ENCODE results near the gene MINDY4. TPM values are rescaled to one million over a fixed set of nuclear protein-coding genes. Genes with fewer than 3 reads are reported as not detected.
A peak's percentile ranks its signal among the peaks of the same experiment; 100 is the strongest.

MINDY4 gene
- total and polyA plus RNA-seq, 2 of the 8 experiments (the other 6 are each of a cell fraction or from before 2014, with no cell fraction given): 1.3 to 3.6 TPM

- no peak for DNase-seq (ENCODE audit: low read depth in 1 of 2, low spot score in 2 of 2)
- 93% methylated on average over 13 of the region's 13 CpGs; no CpG with 5 or more reads in 1 of the 2 experiments for WGBS, 2 experiments (ENCODE audit: extremely low coverage in 1 of 2, insufficient coverage in 1 of 2, insufficient read length in 1 of 2, insufficient replicate concordance in 2 of 2, low coverage in 1 of 2, low lambda C conversion rate in 2 of 2, missing lambda C conversion rate in 1 of 2)
These were observed 98.8 kb downstream of the MINDY4 start for GRCh38 chr7:30869794-30870611.

More at GRCh38 chr7:30869794-30870611, 98.8 kb downstream of the MINDY4 start:
- H3K23ac ChIP-seq (ENCODE audit: insufficient read length): no peak overlapping the region
- H3K27ac ChIP-seq (ENCODE audit: low read depth, low read length): no peak overlapping the region
- no peaks in the 10 kb centered on the region for H3K27me3 ChIP-seq (replicated peaks in 1 of 4; ENCODE audit: control insufficient read depth in 3 of 4, extremely low read depth in 1 of 4, insufficient read depth in 3 of 4, low read length in 3 of 4)
- no peak overlapping the region for H3K18ac ChIP-seq (ENCODE audit: extremely low read depth, low read length)
- no peak overlapping the region for H2BK20ac ChIP-seq (ENCODE audit: low read length)
- no peak overlapping the region for H2BK15ac ChIP-seq (ENCODE audit: low read length)
- H3K4me2 ChIP-seq (ENCODE audit: insufficient read depth in 1 of 2, low read depth in 2 of 2, low read length in 2 of 2): no peak overlapping the region
- H2BK5ac ChIP-seq (ENCODE audit: low read depth, low read length): no peak overlapping the region
- no peak overlapping the region for H4K5ac ChIP-seq (ENCODE audit: insufficient read length, low read depth, low read length)
- no peak overlapping the region for H4K91ac ChIP-seq (replicated peaks; ENCODE audit: insufficient read length, low read length)
- H3K56ac ChIP-seq (replicated peaks; ENCODE audit: insufficient read length, low read depth, low read length): no peak overlapping the region
- no peaks in the 10 kb centered on the region for H3K4me1 ChIP-seq (replicated peaks in 1 of 4; ENCODE audit: control insufficient read depth in 3 of 4, insufficient read depth in 4 of 4, low read length in 3 of 4)
- H3K14ac ChIP-seq (ENCODE audit: insufficient read length): no peak overlapping the region
- POLR2A ChIA-PET (ENCODE audit: partially characterized antibody): interaction anchor here (1.1 kb wide), 1 partner anchor 8 kb away, joined by 3 read pairs; no protein-coding TSS in a partner anchor
- H3K4ac ChIP-seq (replicated peaks; ENCODE audit: insufficient read length, low read depth, low read length): no peak overlapping the region
- no peaks in the 10 kb centered on the region for H3K36me3 ChIP-seq (ENCODE audit: control insufficient read depth in 2 of 4, insufficient read depth in 4 of 4, low read length in 3 of 4)
- no peaks in the 10 kb centered on the region for H3K23me2 ChIP-seq (ENCODE audit: low read depth, low read length)
- no peak overlapping the region for H3K4me3 ChIP-seq (ENCODE audit: extremely low read depth in 1 of 4, insufficient read depth in 2 of 4, low read depth in 3 of 4, low read length in 4 of 4)
- CTCF ChIA-PET (ENCODE audit: partially characterized antibody): interaction anchor here (0.7 to 1.7 kb wide), 4 partner anchors 9 to 32 kb away, joined by 3 to 5 read pairs (median 4); no protein-coding TSS in a partner anchor
- no peaks in the 10 kb centered on the region for H3K79me2 ChIP-seq (ENCODE audit: control insufficient read depth in 1 of 2, insufficient read depth in 2 of 2, low read length in 2 of 2)
- no peaks in the 10 kb centered on the region for H4K20me1 ChIP-seq (replicated peaks in 1 of 2; ENCODE audit: control insufficient read depth in 1 of 2, insufficient read depth in 2 of 2, low read length in 2 of 2)
- H3K79me1 ChIP-seq (ENCODE audit: low read depth, low read length): no peaks in the 10 kb centered on the region
- H3K9me3 ChIP-seq (ENCODE audit: insufficient read depth in 2 of 2, low read depth in 1 of 2, low read length in 1 of 2): no peaks in the 10 kb centered on the region
- no peak overlapping the region for H2AK5ac ChIP-seq (ENCODE audit: low read depth, low read length)
- H4K8ac ChIP-seq (ENCODE audit: extremely low read depth, insufficient read depth, low read length): peak overlapping the region; percentile 72; the same call in 1 of the 2 replicates
- H3K9ac ChIP-seq (replicated peaks in 1 of 4; ENCODE audit: extremely low read depth in 1 of 4, low read depth in 3 of 4, low read length in 3 of 4): no peak overlapping the region
- H2BK120ac ChIP-seq (replicated peaks; ENCODE audit: low read depth, low read length): no peak overlapping the region
- TF ChIP-seq ATF2 (IDR thresholded peaks at IDR 0.05; ENCODE audit: low read length): no peak
- no peak for TF ChIP-seq SIN3A (conservative IDR thresholded peaks at IDR 0.05 in 1 of 2, IDR thresholded peaks at IDR 0.05 in 1 of 2; ENCODE audit: low read depth in 1 of 2, low read length in 2 of 2)
- no peak for TF ChIP-seq BCL11A (IDR thresholded peaks at IDR 0.05; ENCODE audit: low read depth in 2 of 2, low read length in 2 of 2)
- TF ChIP-seq CTBP2 (IDR thresholded peaks at IDR 0.05; ENCODE audit: borderline replicate concordance, insufficient read depth, insufficient read length, low read length): no peak
- no peak for TF ChIP-seq BACH1 (IDR thresholded peaks at IDR 0.05; ENCODE audit: low read length)
- TF ChIP-seq YY1 (IDR thresholded peaks at IDR 0.05; ENCODE audit: low read depth, low read length): no peak
- TF ChIP-seq MAX (IDR thresholded peaks at IDR 0.05): no peak
- TF ChIP-seq CEBPB (IDR thresholded peaks at IDR 0.05; ENCODE audit: low read depth, low read length): no peak
- TF ChIP-seq ZNF274 (IDR thresholded peaks at IDR 0.05; ENCODE audit: borderline replicate concordance, extremely low read depth, low read length): no peak
- no peak for TF ChIP-seq TAF1 (IDR thresholded peaks at IDR 0.05; ENCODE audit: low read depth, low read length)
- FAIRE-seq: no peak
- no peak overlapping the region for H2BK12ac ChIP-seq (ENCODE audit: low read depth, low read length)
- H2AFZ ChIP-seq (ENCODE audit: low read length): no peak overlapping the region

All from H1 (cell line).